Liver (tissue), 9 donors: Measurements from ENCODE around the gene P2RX5. TPM values are rescaled to one million over a fixed set of nuclear protein-coding genes. Genes with fewer than 3 reads are reported as not detected.

ENCODE experiments used
- DNase-seq: peaks from one replicate; pipeline ENCODE4 v3.0.0-alpha.2; 2017; ENCODE audit warnings: low spot score
- H3K27ac ChIP-seq, 2 donors: one replicate each; pipeline ENCODE4 v1.7.0; 2013; ENCODE audit warnings: inconsistent platforms in 2 of 2, low read length in 2 of 2, control low read depth in 1 of 2, low read depth in 1 of 2, mild to moderate bottlenecking in 1 of 2
- H3K27me3 ChIP-seq, 4 donors: one replicate each; pipeline versions ENCODE4 v1.6.1 to v1.7.0; 2013; ENCODE audit warnings: low read length in 3 of 4, inconsistent platforms in 1 of 4, mild to moderate bottlenecking in 1 of 4, moderate library complexity in 1 of 4; ENCODE audit not compliant: control insufficient read depth in 4 of 4, insufficient read depth in 4 of 4
- H3K36me3 ChIP-seq, 4 donors: one replicate each; pipeline versions ENCODE4 v1.6.1 to v1.7.0; 2013; ENCODE audit warnings: low read length in 3 of 4, mild to moderate bottlenecking in 3 of 4, low read depth in 1 of 4, moderate library complexity in 1 of 4; ENCODE audit not compliant: control insufficient read depth in 4 of 4, insufficient read depth in 3 of 4
- H3K4me1 ChIP-seq, 4 donors: one replicate each; pipeline versions ENCODE4 v1.6.1 to v1.7.0; 2013; ENCODE audit warnings: low read length in 3 of 4, mild to moderate bottlenecking in 3 of 4, moderate library complexity in 1 of 4; ENCODE audit not compliant: control insufficient read depth in 4 of 4, insufficient read depth in 4 of 4
- H3K4me3 ChIP-seq, 3 donors: one replicate each; pipeline versions ENCODE4 v1.6.1 to v1.7.0; 2013; ENCODE audit warnings: low read length in 3 of 3, control low read depth in 1 of 3, low read depth in 1 of 3, mild to moderate bottlenecking in 1 of 3
- H3K9ac ChIP-seq, 2 donors: one replicate each; pipeline ENCODE4 v1.7.0; 2013; ENCODE audit warnings: low read length in 2 of 2, mild to moderate bottlenecking in 2 of 2, moderate library complexity in 2 of 2, control low read depth in 1 of 2, low read depth in 1 of 2
- H3K9me3 ChIP-seq, 4 donors: one replicate each; pipeline versions ENCODE4 v1.6.1 to v1.7.0; 2013; ENCODE audit warnings: low read length in 3 of 4; ENCODE audit not compliant: control insufficient read depth in 4 of 4
- ATF3 ChIP-seq: IDR thresholded peaks from 2 replicates; pipeline ENCODE4 v1.6.1; 2016; ENCODE audit warnings: antibody characterized with exemption
- CTCF ChIP-seq: fragments of 150-350 bp; IDR thresholded peaks from 2 replicates; pipeline ENCODE4 v1.5.1; 2017; ENCODE audit warnings: improper control_type of control experiment, low read depth, low read length; ENCODE audit not compliant: missing input control
- EGR1 ChIP-seq, 2 donors: IDR thresholded peaks; 2 replicates each; pipeline ENCODE4 v1.6.1; 2016 to 2018; ENCODE audit warnings: antibody characterized with exemption in 2 of 2, low read depth in 2 of 2
- FOXA1 ChIP-seq: IDR thresholded peaks from 2 replicates; pipeline ENCODE4 v1.6.1; 2016; ENCODE audit warnings: antibody characterized with exemption
- FOXA2 ChIP-seq: IDR thresholded peaks from 2 replicates; pipeline ENCODE4 v1.6.1; 2016; ENCODE audit warnings: antibody characterized with exemption
- GABPA ChIP-seq, 2 donors: IDR thresholded peaks in 1 of 2; conservative IDR thresholded peaks in 1 of 2; 2 replicates each; pipeline ENCODE4 v1.6.1; 2016; ENCODE audit warnings: antibody characterized with exemption in 2 of 2, mild to moderate bottlenecking in 1 of 2, moderate library complexity in 1 of 2
- HNF4A ChIP-seq, 2 donors: conservative IDR thresholded peaks; 2 replicates each; pipeline ENCODE4 v1.6.1; 2016; ENCODE audit warnings: antibody characterized with exemption in 2 of 2, mild to moderate bottlenecking in 2 of 2
- HNF4G ChIP-seq: IDR thresholded peaks from 2 replicates; pipeline ENCODE4 v1.6.1; 2016; ENCODE audit warnings: antibody characterized with exemption
- JUND ChIP-seq, 2 donors: IDR thresholded peaks; 2 replicates each; pipeline ENCODE4 v1.6.1; 2016; ENCODE audit warnings: antibody characterized with exemption in 2 of 2
- MAX ChIP-seq: IDR thresholded peaks from 2 replicates; pipeline ENCODE4 v1.6.1; 2016; ENCODE audit warnings: antibody characterized with exemption
- NR2F2 ChIP-seq: IDR thresholded peaks from 2 replicates; pipeline ENCODE4 v1.6.1; 2016; ENCODE audit warnings: antibody characterized with exemption
- RAD21 ChIP-seq, 2 donors: IDR thresholded peaks; 2 replicates each; pipeline ENCODE4 v1.6.1; 2016; ENCODE audit warnings: antibody characterized with exemption in 2 of 2, mild to moderate bottlenecking in 2 of 2
- REST ChIP-seq: IDR thresholded peaks from 2 replicates; pipeline ENCODE4 v1.6.1; 2016; ENCODE audit warnings: antibody characterized with exemption, mild to moderate bottlenecking
- RXRA ChIP-seq, 2 donors: IDR thresholded peaks; 2 replicates each; pipeline ENCODE4 v1.6.1; 2017 to 2018; ENCODE audit warnings: antibody characterized with exemption in 2 of 2, mild to moderate bottlenecking in 1 of 2
- SP1 ChIP-seq: IDR thresholded peaks from 2 replicates; pipeline ENCODE4 v1.6.1; 2018; ENCODE audit warnings: antibody characterized with exemption, mild to moderate bottlenecking
- TAF1 ChIP-seq: conservative IDR thresholded peaks from 2 replicates; pipeline ENCODE4 v1.6.1; 2016; ENCODE audit warnings: antibody characterized with exemption, mild to moderate bottlenecking
- YY1 ChIP-seq: IDR thresholded peaks from 2 replicates; pipeline ENCODE4 v1.6.1; 2016; ENCODE audit warnings: antibody characterized with exemption, mild to moderate bottlenecking
- ZBTB33 ChIP-seq: IDR thresholded peaks from 2 replicates; pipeline ENCODE4 v1.6.1; 2016; ENCODE audit warnings: antibody characterized with exemption
- WGBS: extraction: QIAGEN DNeasy Blood & Tissue Kit; methylation state at CpG from one replicate; pipeline ENCODE4 v1.1.7; 2013; 5-methylcytosine and 5-hydroxymethylcytosine counted together
- polyA plus RNA-seq, 2 donors: library from polyadenylated mRNA; stranded (reverse) in 1 of 2; unstranded in 1 of 2; fragments of 200-250 nt in 1 of 2; fragments of >200 nt in 1 of 2; fragmentation: Nextera tagmentation in 1 of 2; extraction: Ambion mirVana in 1 of 2; gene quantifications; one replicate each; pipeline versions ENCODE4 v1.2.1 to v1.2.3, GENCODE V29; 2013 to 2015
- total RNA-seq, 2 donors: library from RNA; depleted of rRNA; stranded (reverse); fragments of >200 nt; gene quantifications; one replicate each; pipeline ENCODE4 v1.2.3, GENCODE V29; 2014
- donor health status: healthy.
- donor health status: healthy.
- donor health status: healthy.
- donor health status: healthy.
- donor health status: healthy.

The P2RX5 gene
- total and polyA plus RNA-seq, 4 donors = 0.31 to 1.8 (median 1.1) TPM

GRCh38 chr17:3719265-3719664 is 23.3 kb upstream of the P2RX5 start:
- H3K4me3 ChIP-seq = no peak overlapping the region
- H3K9ac ChIP-seq = no peak overlapping the region
- no peaks in the 10 kb centered on the region for H3K9me3 ChIP-seq
- H3K36me3 ChIP-seq = peaks cover 5 to 31% (median 27%) of the 10 kb centered on the region in 4 donors
- H3K27me3 ChIP-seq = no peaks in the 10 kb centered on the region
- H3K4me1 ChIP-seq = peaks cover 7 to 15% (median 11%) of the 10 kb centered on the region in 4 donors
- H3K27ac ChIP-seq = no peak overlapping the region
- TF ChIP-seq NR2F2 (no peak), GABPA (IDR thresholded peaks at IDR 0.05 in 1 of 2, conservative IDR thresholded peaks at IDR 0.05 in 1 of 2) (no peak), ZBTB33 (no peak), TAF1 (no peak), HNF4A (conservative IDR thresholded peaks at IDR 0.05) (no peak), SP1 (no peak), YY1 (no peak), HNF4G (no peak), JUND (IDR thresholded peaks at IDR 0.05) (no peak), CTCF (no peak)
- no peak for DNase-seq

- TF ChIP-seq RAD21 (IDR thresholded peaks at IDR 0.05) (no peak), FOXA2 (no peak), HNF4G (no peak), NR2F2 (no peak), REST (no peak), HNF4A (conservative IDR thresholded peaks at IDR 0.05) (no peak), JUND (IDR thresholded peaks at IDR 0.05) (no peak), MAX (no peak), FOXA1 (no peak), SP1 (no peak), CTCF (no peak), TAF1 (no peak), EGR1 (IDR thresholded peaks at IDR 0.05; ENCODE audit: low read depth in 2 of 2) (no peak), RXRA (IDR thresholded peaks at IDR 0.05) (no peak), ATF3 (no peak), ZBTB33 (no peak)
- peaks cover 6 to 31% (median 27%) of the 10 kb centered on the region in 4 donors for H3K36me3 ChIP-seq
- WGBS = 84% methylated on average over 4 of the region's 4 CpGs
- H3K9ac ChIP-seq = no peak overlapping the region
- H3K9me3 ChIP-seq = no peaks in the 10 kb centered on the region
- H3K27me3 ChIP-seq = no peaks in the 10 kb centered on the region
- peaks cover 4 to 9% (median 8%) of the 10 kb centered on the region in 4 donors for H3K4me1 ChIP-seq
- DNase-seq = no peak
- no peak overlapping the region for H3K4me3 ChIP-seq
- H3K27ac ChIP-seq = no peak overlapping the region
These were observed 22.2 kb upstream of the P2RX5 start for GRCh38 chr17:3718201-3718600.
